ENCODE measurements around the gene SRM. TPM values are rescaled to one million over a fixed set of nuclear protein-coding genes. Genes with fewer than 3 reads are reported as not detected.

SRM gene
- total and polyA plus RNA-seq, 2 donors (not counting 1 experiment from before 2014, with no cell fraction given): 13.0 to 95.4 TPM

DNA sequence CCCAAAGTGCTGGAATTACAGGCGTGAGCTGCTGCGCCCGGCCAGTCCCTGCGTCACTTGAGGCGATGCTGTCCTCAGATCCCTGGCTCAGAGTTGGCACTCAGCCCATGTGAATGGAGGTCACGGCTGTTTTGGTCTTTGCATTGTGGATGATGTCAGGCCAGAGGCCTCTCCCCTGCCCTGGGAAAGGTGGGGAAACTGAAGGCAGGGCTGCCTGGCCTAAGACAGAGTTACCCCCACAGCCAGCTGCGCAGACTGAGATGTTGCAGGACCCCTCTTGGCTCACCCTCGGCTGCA, 13.6 kb downstream of the SRM start:
- Histone ChIP-seq H3K4me3 (replicated peaks in 1 of 4; ENCODE audit: control extremely low read depth in 1 of 4, insufficient read depth in 1 of 4, low read depth in 3 of 4, low read length in 4 of 4) (no peak overlapping the region), H3K79me2 (ENCODE audit: control insufficient read depth, insufficient read depth, low read length) (no peaks in the 10 kb centered on the region), H3K9me3 (ENCODE audit: control insufficient read depth, insufficient read depth, low read depth, low read length) (no peaks in the 10 kb centered on the region), H3K4me1 (ENCODE audit: control insufficient read depth, extremely low read depth, insufficient read depth, low read length) (no peaks in the 10 kb centered on the region), H3K9ac (ENCODE audit: insufficient read depth, low read length) (no peak overlapping the region), H3K4me2 (ENCODE audit: extremely low read depth, insufficient read depth, low read length) (no peak overlapping the region), H2AFZ (ENCODE audit: low read length) (no peak overlapping the region), H3K27ac (ENCODE audit: insufficient read depth, low read length) (no peak overlapping the region), H3K36me3 (ENCODE audit: control insufficient read depth, insufficient read depth, low read length) (no peaks in the 10 kb centered on the region), H4K20me1 (ENCODE audit: control insufficient read depth, extremely low read depth, insufficient read depth, low read length) (no peaks in the 10 kb centered on the region), H3K27me3 (ENCODE audit: control insufficient read depth, insufficient read depth, low read length) (no peaks in the 10 kb centered on the region)
- TF ChIP-seq, protein P1, sequence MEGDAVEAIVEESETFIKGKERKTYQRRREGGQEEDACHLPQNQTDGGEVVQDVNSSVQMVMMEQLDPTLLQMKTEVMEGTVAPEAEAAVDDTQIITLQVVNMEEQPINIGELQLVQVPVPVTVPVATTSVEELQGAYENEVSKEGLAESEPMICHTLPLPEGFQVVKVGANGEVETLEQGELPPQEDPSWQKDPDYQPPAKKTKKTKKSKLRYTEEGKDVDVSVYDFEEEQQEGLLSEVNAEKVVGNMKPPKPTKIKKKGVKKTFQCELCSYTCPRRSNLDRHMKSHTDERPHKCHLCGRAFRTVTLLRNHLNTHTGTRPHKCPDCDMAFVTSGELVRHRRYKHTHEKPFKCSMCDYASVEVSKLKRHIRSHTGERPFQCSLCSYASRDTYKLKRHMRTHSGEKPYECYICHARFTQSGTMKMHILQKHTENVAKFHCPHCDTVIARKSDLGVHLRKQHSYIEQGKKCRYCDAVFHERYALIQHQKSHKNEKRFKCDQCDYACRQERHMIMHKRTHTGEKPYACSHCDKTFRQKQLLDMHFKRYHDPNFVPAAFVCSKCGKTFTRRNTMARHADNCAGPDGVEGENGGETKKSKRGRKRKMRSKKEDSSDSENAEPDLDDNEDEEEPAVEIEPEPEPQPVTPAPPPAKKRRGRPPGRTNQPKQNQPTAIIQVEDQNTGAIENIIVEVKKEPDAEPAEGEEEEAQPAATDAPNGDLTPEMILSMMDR (conservative IDR thresholded peaks at IDR 0.05 in 1 of 2, IDR thresholded peaks at IDR 0.05 in 1 of 2; ENCODE audit: low read depth in 1 of 2, low read length in 2 of 2): no peak
- TF ChIP-seq EZH2 (IDR thresholded peaks at IDR 0.05; ENCODE audit: low read length, missing control alignments): no peak
- no peak for DNase-seq (ENCODE audit: low read depth in 2 of 2)

DNA sequence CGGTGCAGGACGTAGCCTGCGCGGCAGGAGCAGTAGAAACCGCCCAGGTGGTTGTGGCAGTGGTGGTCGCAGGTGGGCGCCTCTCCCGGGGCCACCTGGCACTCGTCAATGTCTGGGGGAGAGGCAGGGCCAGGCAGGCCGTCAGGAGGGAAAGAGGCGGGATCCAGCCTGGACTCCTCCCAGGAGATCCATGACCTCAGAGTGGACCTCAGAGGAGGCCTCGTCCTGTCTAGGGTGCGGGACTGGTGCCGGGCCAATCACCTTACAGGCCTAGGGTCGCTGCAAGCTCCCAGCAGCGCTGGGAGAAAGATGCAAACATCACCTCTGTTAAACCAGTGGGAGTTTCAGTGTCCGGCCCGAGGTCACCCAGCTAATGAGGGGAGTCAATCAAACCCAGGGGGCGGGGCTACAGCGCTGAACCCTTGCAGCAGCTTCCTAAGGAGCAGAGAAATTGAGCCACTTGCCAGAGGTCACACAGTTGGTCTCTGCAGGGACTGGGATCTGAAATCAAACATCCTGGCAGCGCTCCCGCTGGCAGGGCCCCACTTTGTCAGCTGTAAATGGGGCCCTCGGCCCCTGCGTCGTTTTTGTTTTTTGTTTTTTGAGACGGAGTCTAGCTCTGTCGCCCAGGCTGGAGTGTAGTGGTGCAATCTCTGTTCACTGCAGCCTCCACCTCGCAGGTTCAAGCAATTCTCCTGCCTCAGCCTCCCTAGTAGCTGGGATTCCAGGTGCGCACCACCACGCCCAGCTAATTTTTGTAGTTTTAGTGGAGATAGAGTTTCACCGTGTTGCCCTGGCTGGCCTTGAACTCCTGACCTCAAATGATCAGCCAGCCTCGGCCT, 14.2 kb downstream of the SRM start:
- no peaks in the 10 kb centered on the region for H4K20me1 ChIP-seq (ENCODE audit: control insufficient read depth, extremely low read depth, insufficient read depth, low read length)
- DNase-seq (ENCODE audit: low read depth in 2 of 2): no peak

DNA sequence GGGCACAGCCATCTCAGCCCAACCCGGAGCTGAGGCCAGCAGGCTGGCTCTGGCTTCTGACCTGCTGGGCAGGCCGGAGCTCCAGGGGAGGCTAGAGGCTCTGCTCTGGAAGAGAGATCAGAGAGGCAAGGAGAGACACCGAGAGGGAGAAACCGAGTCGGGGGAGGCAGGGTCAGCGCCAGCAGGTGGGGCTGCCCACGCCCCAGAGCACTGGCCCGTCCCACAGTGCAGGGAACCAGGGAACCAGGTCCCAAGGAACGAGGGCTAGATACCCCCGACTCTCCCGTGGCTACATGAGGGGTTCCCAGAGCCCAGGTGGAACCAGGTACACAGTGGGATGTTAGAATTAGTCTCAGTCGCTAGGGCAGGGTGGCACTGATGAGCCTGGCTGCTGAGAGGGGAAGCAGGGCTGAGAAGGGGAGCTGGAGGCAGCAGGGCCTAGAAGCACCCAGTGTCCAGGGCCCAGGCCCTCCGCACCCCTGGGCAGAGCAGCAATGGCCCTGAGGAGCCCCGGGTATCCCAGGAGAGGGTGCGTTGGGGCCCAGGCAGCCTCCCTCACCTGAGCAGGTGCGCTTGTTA, 14.9 kb downstream of the SRM start:
- Histone ChIP-seq H3K4me1 (ENCODE audit: control insufficient read depth, extremely low read depth, insufficient read depth, low read length) (no peaks in the 10 kb centered on the region), H3K4me2 (ENCODE audit: extremely low read depth, insufficient read depth, low read length) (no peak overlapping the region), H3K9ac (ENCODE audit: insufficient read depth, low read length) (no peak overlapping the region), H3K27me3 (ENCODE audit: control insufficient read depth, insufficient read depth, low read length) (no peaks in the 10 kb centered on the region), H3K79me2 (ENCODE audit: control insufficient read depth, insufficient read depth, low read length) (no peaks in the 10 kb centered on the region), H3K36me3 (ENCODE audit: control insufficient read depth, insufficient read depth, low read length) (no peaks in the 10 kb centered on the region), H3K9me3 (ENCODE audit: control insufficient read depth, insufficient read depth, low read depth, low read length) (no peaks in the 10 kb centered on the region), H3K4me3 (replicated peaks in 1 of 4; ENCODE audit: control extremely low read depth in 1 of 4, insufficient read depth in 1 of 4, low read depth in 3 of 4, low read length in 4 of 4) (no peak overlapping the region), H2AFZ (ENCODE audit: low read length) (no peak overlapping the region), H4K20me1 (ENCODE audit: control insufficient read depth, extremely low read depth, insufficient read depth, low read length) (no peaks in the 10 kb centered on the region), H3K27ac (ENCODE audit: insufficient read depth, low read length) (no peak overlapping the region)
- no peak for DNase-seq (ENCODE audit: low read depth in 2 of 2)
- TF ChIP-seq, protein P1 (conservative IDR thresholded peaks at IDR 0.05 in 1 of 2, IDR thresholded peaks at IDR 0.05 in 1 of 2; ENCODE audit: low read depth in 1 of 2, low read length in 2 of 2): no peak
- TF ChIP-seq EZH2 (IDR thresholded peaks at IDR 0.05; ENCODE audit: low read length, missing control alignments): no peak

More for the DNA sequence above, 14.2 kb downstream of the SRM start:
- Histone ChIP-seq H3K9ac (ENCODE audit: insufficient read depth, low read length) (no peak overlapping the region), H3K4me2 (ENCODE audit: extremely low read depth, insufficient read depth, low read length) (no peak overlapping the region), H3K27me3 (ENCODE audit: control insufficient read depth, insufficient read depth, low read length) (no peaks in the 10 kb centered on the region), H3K36me3 (ENCODE audit: control insufficient read depth, insufficient read depth, low read length) (no peaks in the 10 kb centered on the region), H3K9me3 (ENCODE audit: control insufficient read depth, insufficient read depth, low read depth, low read length) (no peaks in the 10 kb centered on the region), H3K79me2 (ENCODE audit: control insufficient read depth, insufficient read depth, low read length) (no peaks in the 10 kb centered on the region), H3K27ac (ENCODE audit: insufficient read depth, low read length) (no peak overlapping the region), H2AFZ (ENCODE audit: low read length) (no peak overlapping the region), H3K4me3 (replicated peaks in 1 of 4; ENCODE audit: control extremely low read depth in 1 of 4, insufficient read depth in 1 of 4, low read depth in 3 of 4, low read length in 4 of 4) (no peak overlapping the region), H3K4me1 (ENCODE audit: control insufficient read depth, extremely low read depth, insufficient read depth, low read length) (no peaks in the 10 kb centered on the region)
- TF ChIP-seq EZH2 (IDR thresholded peaks at IDR 0.05; ENCODE audit: low read length, missing control alignments): no peak
- TF ChIP-seq, protein P1 (conservative IDR thresholded peaks at IDR 0.05 in 1 of 2, IDR thresholded peaks at IDR 0.05 in 1 of 2; ENCODE audit: low read depth in 1 of 2, low read length in 2 of 2): no peak

Measured in fibroblast of lung (primary cell).